Stimulated activated effector memory CD8-positive, alpha-beta T cell treated with anti-CD3 and anti-CD28 coated beads, Interleukin-12 subunit alpha, Interleukin-12 subunit beta, amount 100 ng/mL, for 72 hours (primary cell): ENCODE measurements around the gene PIH1D1.
A peak's percentile ranks its signal among the peaks of the same experiment; 100 is the strongest.

Source experiments
- ATAC-seq: fragments of 150-1000 bp; cut with Tn5 transposase; 2 replicates; pipeline ENCODE4 v1.10.0; 2021
- DNase-seq, 2 donors: peaks; one replicate each; pipeline ENCODE4 v3.0.0; 2021 to 2022; ENCODE audit warnings: low spot score in 2 of 2
- H3K27ac Mint-ChIP-seq: one replicate; pipeline ENCODE4 v1.8.0; 2022; ENCODE audit warnings: mild to moderate bottlenecking, mixed read lengths
- H3K36me3 Mint-ChIP-seq: one replicate; pipeline ENCODE4 v1.8.0; 2022; ENCODE audit warnings: mild to moderate bottlenecking, mixed read lengths
- H3K4me1 Mint-ChIP-seq: one replicate; pipeline ENCODE4 v1.8.0; 2022; ENCODE audit warnings: mixed read lengths
- H3K4me3 Mint-ChIP-seq: one replicate; pipeline ENCODE4 v1.8.0; 2022; ENCODE audit warnings: mild to moderate bottlenecking, mixed read lengths
- H3K9me3 Mint-ChIP-seq: one replicate; pipeline ENCODE4 v1.8.0; 2022; ENCODE audit warnings: mixed read lengths

The PIH1D1 gene

DNA sequence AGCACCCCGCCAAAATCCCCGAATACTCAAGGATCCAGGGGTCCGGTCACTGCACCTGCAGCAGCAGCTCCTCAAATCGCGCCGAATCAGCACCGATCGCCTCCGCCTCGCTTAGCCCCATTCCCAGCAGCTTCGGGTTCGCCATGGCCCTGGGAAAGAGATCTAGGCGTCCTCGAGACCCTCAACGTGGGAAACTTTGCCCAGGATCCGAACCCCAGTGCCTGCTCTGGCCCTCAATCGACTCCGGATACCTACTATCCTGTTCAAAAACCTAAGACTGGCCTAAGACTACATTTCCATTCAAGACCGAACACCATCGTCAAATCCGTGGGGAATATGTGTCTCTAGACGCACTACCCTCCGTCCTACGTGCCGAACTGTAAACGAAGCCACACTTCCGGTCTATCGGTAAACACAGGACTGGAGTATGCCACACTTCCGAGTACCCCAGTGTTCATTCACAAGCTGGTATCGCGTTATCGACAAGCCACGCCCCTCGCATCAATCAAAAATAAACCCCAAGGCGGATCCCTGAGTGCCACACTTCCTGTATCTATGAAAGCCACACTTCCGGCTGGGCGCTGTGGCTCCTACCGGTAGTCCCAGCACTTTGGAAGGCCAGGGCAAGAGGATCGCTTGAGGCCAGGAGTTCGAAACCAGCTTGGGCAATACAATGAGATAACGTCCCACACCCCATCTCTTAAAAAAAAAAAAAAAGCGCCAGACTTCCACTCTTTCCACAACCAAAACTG lies at the start of gene PIH1D1:
Gene PIH1D1, minus strand, starts transcription at position 385 of the 752 bp plus-strand sequence. Its CDS starts 240 bp downstream, at position 145.
- H3K4me1 Mint-ChIP-seq = peaks cover 43% of the 10 kb centered on the region
- ATAC-seq = peak; percentile 82
- H3K36me3 Mint-ChIP-seq = peaks cover 79% of the 10 kb centered on the region
- DNase-seq = peak; percentile 77 to 94
- H3K27ac Mint-ChIP-seq = peak within 1 kb of the TSS; percentile 98
- peak within 1 kb of the TSS; percentile 91 for H3K4me3 Mint-ChIP-seq
- no peaks in the 10 kb centered on the region for H3K9me3 Mint-ChIP-seq

DNA sequence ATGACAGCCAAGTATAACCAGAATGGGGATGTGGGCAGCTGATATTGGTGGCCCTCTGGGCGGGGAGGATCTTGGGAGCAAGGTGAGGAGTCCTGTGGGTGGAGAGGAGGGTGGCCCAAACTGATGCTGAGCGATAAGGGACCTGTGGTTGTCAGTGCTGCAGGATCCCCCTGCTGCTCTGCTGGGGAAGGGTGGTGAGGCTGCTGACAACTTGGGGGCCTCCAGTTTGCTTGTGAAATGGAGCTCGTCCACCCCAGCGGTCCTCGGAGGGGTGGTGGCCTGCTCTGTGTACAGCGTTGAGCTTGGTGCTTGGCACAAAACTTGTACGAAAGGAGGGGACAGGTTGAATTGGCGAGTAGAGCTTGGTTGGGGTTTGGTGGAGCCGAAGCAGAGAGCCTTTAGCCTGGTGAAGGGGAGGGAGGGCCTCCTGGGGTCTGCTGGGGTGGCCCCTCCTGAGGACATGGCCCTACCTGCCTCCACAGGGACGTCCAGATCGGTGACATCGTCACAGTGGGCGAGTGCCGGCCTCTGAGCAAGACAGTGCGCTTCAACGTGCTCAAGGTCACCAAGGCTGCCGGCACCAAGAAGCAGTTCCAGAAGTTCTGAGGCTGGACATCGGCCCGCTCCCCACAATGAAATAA lies 47.5 kb upstream of the PIH1D1 start:
- peaks cover 53% of the 10 kb centered on the region for H3K4me1 Mint-ChIP-seq
- H3K4me3 Mint-ChIP-seq = peak overlapping the region; percentile 98
- peaks cover 63% of the 10 kb centered on the region for H3K36me3 Mint-ChIP-seq
- DNase-seq (peak in 1 of 2 donors; percentile 61), ATAC-seq (no peak)
- no peaks in the 10 kb centered on the region for H3K9me3 Mint-ChIP-seq
- H3K27ac Mint-ChIP-seq = peak overlapping the region; percentile 99

DNA sequence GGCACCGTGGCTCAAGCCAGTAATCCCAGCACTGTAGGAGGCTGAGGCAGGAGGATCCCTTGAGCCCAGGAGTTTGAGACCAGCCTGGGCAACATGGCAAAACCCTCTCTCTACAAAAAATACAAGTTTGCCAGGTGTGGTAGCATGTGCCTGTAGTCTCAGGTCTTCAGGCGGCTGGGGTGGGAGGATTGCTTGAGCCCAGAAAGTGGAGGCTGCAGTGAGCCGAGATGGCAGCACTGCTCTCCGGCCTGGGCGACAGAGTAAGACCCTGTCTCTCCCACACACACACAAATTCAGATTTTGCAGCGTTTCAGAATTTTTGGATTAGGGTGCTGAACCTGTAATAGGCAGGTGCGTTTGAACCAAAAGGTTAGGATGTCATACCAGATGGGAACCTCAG lies 46.9 kb upstream of the PIH1D1 start:
- no peak for DNase-seq
- ATAC-seq = no peak
- H3K4me1 Mint-ChIP-seq = peaks cover 54% of the 10 kb centered on the region
- H3K9me3 Mint-ChIP-seq = no peaks in the 10 kb centered on the region
- peak overlapping the region; percentile 99 for H3K27ac Mint-ChIP-seq
- H3K36me3 Mint-ChIP-seq = peaks cover 70% of the 10 kb centered on the region
- H3K4me3 Mint-ChIP-seq = peak overlapping the region; percentile 98

DNA sequence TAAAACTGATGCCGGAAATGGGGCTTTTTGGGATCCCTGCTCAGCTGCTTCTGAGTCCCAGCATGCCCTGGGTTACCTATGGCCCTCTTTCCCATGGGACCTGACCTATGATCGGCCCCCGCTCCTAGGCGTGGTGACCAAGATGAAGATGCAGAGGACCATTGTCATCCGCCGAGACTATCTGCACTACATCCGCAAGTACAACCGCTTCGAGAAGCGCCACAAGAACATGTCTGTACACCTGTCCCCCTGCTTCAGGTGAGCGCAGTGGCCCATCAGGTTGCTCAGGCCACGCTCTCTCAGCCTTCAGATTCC lies 46.1 kb upstream of the PIH1D1 start:
- H3K9me3 Mint-ChIP-seq = no peaks in the 10 kb centered on the region
- no peak for ATAC-seq
- no peak for DNase-seq
- peaks cover 58% of the 10 kb centered on the region for H3K4me1 Mint-ChIP-seq
- H3K4me3 Mint-ChIP-seq = peak overlapping the region; percentile 98
- peaks cover 77% of the 10 kb centered on the region for H3K36me3 Mint-ChIP-seq
- H3K27ac Mint-ChIP-seq = peak overlapping the region; percentile 99

DNA sequence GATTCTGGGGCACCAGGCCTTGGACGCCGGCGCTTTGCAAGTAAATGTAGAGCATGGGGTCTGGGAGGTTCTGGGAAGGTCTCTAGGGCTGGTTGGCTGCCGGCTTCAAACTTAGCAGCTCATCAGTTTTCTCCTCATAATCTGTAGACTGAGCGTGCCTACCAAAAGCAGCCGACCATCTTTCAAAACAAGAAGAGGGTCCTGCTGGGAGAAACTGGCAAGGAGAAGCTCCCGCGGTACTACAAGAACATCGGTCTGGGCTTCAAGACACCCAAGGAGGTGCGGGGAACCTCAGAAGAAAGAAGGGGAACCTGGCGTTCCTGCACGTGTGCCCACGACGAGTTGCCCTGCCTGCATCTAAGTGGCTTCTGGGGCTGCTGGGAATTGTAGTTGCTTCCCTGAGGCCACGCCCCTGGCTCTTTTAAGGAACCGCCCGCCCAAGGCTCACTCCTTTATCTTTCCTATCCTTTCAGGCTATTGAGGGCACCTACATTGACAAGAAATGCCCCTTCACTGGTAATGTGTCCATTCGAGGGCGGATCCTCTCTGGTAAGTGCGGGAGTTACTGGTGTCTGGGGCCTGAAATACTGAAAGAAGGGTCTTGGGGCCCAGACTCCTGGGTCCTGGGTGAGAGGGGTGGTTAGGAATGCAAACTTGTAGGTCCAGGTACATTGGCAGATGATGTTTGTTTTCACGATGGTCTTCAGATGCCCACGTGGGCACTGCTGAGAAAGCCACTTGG lies 45.6 kb upstream of the PIH1D1 start:
- Mint-ChIP-seq H3K27ac (peak overlapping the region; percentile 99), H3K4me3 (peak overlapping the region; percentile 98), H3K4me1 (peaks cover 59% of the 10 kb centered on the region), H3K36me3 (peaks cover 82% of the 10 kb centered on the region), H3K9me3 (no peaks in the 10 kb centered on the region)
- DNase-seq (peak in 1 of 2 donors; percentile 79), ATAC-seq (no peak)

DNA sequence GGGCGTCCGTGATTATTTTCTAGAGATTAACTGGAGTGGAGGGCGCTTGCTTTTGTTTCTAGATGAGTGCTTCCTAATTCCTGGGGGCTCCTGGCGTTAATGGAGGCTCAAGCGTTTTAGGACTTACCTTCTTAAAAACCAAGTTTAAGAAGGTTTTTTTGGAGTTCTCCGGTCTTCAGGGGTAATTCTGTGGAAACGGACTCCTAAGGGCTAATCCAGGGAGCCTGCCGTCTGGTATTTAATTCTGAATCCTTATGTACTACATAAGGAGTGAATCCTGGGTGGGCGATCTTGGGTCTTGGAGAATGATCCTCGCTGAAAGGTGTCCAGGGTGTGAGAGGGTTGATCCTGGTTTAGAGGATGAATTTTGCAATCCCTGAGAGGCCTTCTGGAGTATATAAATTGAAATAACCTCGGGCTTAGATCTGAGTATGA lies 45.0 kb upstream of the PIH1D1 start:
- Mint-ChIP-seq H3K4me3 (peak overlapping the region; percentile 98), H3K27ac (peak overlapping the region; percentile 99), H3K4me1 (peaks cover 66% of the 10 kb centered on the region), H3K9me3 (no peaks in the 10 kb centered on the region), H3K36me3 (peaks cover 88% of the 10 kb centered on the region)
- ATAC-seq = no peak
- no peak for DNase-seq

DNA sequence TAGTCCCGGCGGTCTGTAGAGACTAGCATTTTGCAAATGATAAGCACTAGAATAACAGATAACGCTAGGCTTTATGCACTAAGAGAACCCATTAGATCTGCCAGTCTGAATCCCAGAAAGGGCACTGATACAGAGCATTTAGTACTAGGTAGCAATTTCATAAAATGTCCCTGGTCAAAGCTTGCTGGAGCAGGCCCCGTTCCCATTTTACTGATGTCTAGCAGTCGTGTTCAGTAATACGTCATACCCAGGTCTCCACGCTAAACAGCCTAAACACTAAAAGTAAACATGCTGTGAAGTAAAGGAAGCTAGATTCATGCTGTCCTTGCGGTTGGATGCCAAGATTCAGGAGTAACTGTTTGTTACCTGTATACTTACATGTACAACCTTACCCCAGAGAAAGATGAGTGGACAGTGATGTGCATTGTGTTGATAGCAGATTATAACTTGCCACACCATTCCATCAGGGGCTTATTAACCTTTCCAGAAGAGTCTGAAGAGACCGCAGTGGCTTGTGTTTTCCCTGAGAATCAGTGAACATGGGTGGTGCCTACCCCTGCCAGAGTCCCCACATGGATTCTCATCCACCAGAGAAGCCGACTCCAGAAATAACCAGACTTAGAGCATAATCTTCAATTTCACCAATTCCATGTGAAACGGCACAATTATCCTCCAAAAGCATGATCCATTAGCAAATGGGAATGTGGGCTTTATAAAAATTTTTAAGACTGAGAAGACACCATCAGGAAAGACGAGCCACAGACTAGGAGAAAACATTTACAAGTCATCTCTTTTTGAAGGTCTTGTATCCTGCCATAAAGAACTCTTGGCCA lies 41.2 kb upstream of the PIH1D1 start:
- peaks cover 93% of the 10 kb centered on the region for H3K36me3 Mint-ChIP-seq
- DNase-seq (peak in 1 of 2 donors; percentile 57), ATAC-seq (no peak)
- H3K4me1 Mint-ChIP-seq = peaks cover 72% of the 10 kb centered on the region
- no peaks in the 10 kb centered on the region for H3K9me3 Mint-ChIP-seq
- H3K27ac Mint-ChIP-seq = peak overlapping the region; percentile 100
- peak overlapping the region; percentile 93 for H3K4me3 Mint-ChIP-seq

DNA sequence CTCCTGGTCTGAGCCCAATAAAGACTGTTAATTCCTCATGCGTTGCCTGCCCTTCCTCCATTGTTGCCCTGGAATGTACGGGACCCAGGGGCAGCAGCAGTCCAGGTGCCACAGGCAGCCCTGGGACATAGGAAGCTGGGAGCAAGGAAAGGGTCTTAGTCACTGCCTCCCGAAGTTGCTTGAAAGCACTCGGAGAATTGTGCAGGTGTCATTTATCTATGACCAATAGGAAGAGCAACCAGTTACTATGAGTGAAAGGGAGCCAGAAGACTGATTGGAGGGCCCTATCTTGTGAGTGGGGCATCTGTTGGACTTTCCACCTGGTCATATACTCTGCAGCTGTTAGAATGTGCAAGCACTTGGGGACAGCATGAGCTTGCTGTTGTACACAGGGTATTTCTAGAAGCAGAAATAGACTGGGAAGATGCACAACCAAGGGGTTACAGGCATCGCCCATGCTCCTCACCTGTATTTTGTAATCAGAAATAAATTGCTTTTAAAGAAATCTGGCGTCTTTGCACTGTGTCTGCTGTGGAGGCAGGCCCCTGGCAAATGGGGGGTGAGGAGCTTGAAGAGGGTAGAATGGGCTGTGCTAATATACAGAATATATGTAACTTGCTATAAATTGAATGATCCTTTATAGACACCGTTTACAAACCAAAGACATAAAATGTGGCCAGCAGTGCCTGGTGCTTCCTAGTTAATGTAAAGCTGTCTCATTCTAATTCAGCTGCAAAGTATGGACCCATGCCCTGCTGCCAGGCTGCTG lies 40.4 kb upstream of the PIH1D1 start:
- Mint-ChIP-seq H3K9me3 (no peaks in the 10 kb centered on the region), H3K4me1 (peaks cover 72% of the 10 kb centered on the region), H3K4me3 (peak overlapping the region; percentile 93), H3K36me3 (peaks cover 93% of the 10 kb centered on the region), H3K27ac (peak overlapping the region; percentile 100)
- no peak for ATAC-seq
- DNase-seq = peak in 1 of 2 donors; percentile 52

DNA sequence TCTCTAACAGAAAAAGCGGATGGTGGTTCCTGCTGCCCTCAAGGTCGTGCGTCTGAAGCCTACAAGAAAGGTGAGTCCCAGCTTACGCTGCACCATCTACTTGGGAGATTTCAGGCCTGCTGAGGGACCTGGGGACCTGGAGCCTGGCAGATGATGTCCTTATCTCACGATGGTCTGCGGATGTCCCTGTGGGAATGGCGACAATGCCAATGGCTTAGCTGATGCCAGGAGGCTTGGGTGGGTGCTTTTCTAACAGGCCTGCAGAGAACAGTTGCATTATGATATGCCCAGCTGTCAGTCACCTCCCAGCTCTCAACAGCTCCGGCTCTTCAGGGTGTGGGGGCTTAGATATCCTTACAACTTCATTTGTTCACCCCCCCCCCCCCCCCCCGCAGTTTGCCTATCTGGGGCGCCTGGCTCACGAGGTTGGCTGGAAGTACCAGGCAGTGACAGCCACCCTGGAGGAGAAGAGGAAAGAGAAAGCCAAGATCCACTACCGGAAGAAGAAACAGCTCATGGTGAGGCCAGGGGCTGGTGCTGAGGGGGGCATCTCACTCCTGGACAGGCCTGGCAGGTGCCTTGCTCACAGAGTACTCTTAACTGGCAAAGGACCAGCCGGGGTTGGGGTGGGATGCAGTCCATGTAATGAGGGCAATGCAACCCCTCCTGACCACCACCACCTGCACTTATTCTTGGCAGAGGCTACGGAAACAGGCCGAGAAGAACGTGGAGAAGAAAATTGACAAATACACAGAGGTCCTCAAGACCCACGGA lies 39.6 kb upstream of the PIH1D1 start:
- DNase-seq = no peak
- no peak for ATAC-seq
- Mint-ChIP-seq H3K4me3 (peak overlapping the region; percentile 93), H3K36me3 (peaks cover 92% of the 10 kb centered on the region), H3K4me1 (peaks cover 73% of the 10 kb centered on the region), H3K9me3 (no peaks in the 10 kb centered on the region), H3K27ac (peak overlapping the region; percentile 100)

DNA sequence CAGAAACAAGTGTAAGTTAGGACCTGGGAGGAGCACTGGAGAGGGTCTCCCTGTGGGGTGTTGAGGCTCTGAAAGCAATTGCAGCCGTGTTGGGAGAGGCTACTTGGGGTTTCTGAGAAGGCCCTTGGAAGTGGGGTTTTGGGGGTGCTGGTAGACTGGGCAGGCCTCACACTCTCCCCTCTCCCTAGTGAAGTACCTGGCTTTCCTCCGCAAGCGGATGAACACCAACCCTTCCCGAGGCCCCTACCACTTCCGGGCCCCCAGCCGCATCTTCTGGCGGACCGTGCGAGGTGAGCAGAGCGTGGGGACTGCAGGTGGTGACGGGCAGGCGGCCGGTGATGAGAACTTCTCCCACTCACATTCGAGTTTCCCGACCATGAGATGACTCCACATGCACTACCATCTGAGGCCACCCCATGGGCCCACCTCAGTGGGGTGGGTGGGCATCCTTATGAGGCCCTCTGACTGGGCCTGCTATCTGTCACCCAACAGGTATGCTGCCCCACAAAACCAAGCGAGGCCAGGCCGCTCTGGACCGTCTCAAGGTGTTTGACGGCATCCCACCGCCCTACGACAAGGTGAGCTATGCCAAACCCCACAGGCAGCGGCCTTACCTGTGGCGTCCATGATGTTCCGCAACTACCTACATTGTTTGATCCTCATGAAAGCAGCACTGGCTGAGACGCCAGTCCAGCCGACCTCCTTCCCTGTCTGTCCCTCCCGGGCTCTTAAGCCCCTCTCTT lies 38.8 kb upstream of the PIH1D1 start:
- H3K4me1 Mint-ChIP-seq = peaks cover 72% of the 10 kb centered on the region
- H3K9me3 Mint-ChIP-seq = no peaks in the 10 kb centered on the region
- peaks cover 92% of the 10 kb centered on the region for H3K36me3 Mint-ChIP-seq
- H3K4me3 Mint-ChIP-seq = peak overlapping the region; percentile 93
- peak overlapping the region; percentile 100 for H3K27ac Mint-ChIP-seq
- DNase-seq = peak in 1 of 2 donors; percentile 56
- ATAC-seq = no peak

DNA sequence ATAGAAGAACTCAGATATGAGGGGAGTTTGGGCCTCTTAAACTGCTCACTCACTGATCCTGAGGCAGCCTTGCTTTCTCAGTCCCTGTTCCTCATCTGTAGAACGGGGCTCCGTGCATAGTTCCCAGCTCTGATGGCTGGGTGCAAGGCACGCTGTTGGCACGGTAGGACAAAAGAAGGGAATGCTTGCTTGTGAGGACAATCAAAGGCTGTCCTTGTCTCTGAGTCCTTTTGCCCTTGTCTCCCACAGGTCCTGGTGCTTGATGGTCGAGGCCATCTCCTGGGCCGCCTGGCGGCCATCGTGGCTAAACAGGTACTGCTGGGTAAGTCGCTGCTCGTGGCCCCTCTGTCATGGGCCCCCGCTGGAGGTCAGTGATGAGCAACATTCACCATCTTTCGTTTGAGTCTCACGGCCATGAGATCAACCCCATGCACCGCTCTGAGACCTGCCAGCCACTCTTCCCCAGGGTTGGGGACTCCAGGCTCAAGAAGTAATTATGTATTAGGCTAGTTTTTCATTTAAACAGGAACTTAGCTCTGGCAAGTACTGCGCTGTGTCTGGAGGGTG lies 38.1 kb upstream of the PIH1D1 start:
- DNase-seq (peak in 1 of 2 donors; percentile 79), ATAC-seq (peak; percentile 39)
- Mint-ChIP-seq H3K36me3 (peaks cover 98% of the 10 kb centered on the region), H3K4me1 (peaks cover 72% of the 10 kb centered on the region), H3K27ac (peak overlapping the region; percentile 100), H3K9me3 (no peaks in the 10 kb centered on the region), H3K4me3 (peak overlapping the region; percentile 93)

DNA sequence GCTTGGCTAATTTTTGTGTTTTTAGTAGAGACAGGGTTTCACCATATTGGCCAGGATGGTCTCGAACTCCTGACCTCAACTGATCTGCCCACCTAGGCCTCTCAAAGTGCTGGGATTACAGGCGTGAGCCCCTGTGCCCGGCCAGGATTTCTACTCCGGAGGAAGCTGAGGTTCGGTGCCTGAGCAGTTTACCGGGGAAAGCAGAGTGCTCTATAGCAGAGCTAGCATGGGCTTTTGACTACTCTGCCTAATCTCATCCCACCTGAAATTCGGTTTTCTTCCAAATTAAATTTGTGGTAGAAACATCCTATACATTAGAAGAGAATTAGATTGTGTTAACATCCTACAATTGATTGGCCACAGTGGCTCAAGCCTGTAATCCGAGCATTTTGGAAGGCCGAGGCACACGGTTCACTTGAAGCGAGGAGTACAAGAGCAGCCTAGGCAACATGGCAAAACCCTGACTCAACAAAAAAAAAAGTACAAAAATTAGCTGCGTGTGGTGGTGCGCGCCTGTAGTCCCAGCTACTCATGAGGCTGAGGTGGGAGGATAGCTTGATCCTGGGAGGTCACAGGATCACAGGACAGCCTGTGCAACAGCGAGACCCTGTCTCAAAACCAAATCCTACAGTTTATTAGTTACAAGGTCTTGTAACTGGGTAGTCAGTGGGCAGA lies 37.4 kb upstream of the PIH1D1 start:
- Mint-ChIP-seq H3K4me3 (peak overlapping the region; percentile 93), H3K27ac (peak overlapping the region; percentile 100), H3K9me3 (no peaks in the 10 kb centered on the region), H3K4me1 (peaks cover 72% of the 10 kb centered on the region), H3K36me3 (peaks cover 99% of the 10 kb centered on the region)
- ATAC-seq (no peak), DNase-seq (no peak)
